ENCODE data around the gene SMIM22. TPM values are rescaled to one million over a fixed set of nuclear protein-coding genes. Genes with fewer than 3 reads are reported as not detected.

The SMIM22 gene
- 1 to 10 TPM in 1 of 9 donors, not detected in 8; 1.9 TPM for total RNA-seq
- not detected for polyA plus RNA-seq
- long read RNA-seq, donor 1, partial matches to known transcripts, result 146 of 146 reads
- long read RNA-seq, donor 1, other reads (novel, unspliced or antisense), result 0 of 146 reads
- long read RNA-seq, donor 2, partial matches to known transcripts, result 103 of 133 reads
- long read RNA-seq, donor 2, other reads (novel, unspliced or antisense), result 28 of 133 reads
- long read RNA-seq, donor 3, partial matches to known transcripts, result 22 of 35 reads
- long read RNA-seq, donor 3, other reads (novel, unspliced or antisense), result 13 of 35 reads
- long read RNA-seq, donor 4, result 0 reads
- long read RNA-seq, donor 5, result 0 reads
- long read RNA-seq, donor 6, result 0 reads
- long read RNA-seq, donor 7, partial matches to known transcripts, result 31 of 42 reads
- long read RNA-seq, donor 7, other reads (novel, unspliced or antisense), result 9 of 42 reads
- long read RNA-seq, donor 8, partial matches to known transcripts, result 104 of 174 reads
- long read RNA-seq, donor 8, other reads (novel, unspliced or antisense), result 70 of 174 reads
- long read RNA-seq, donor 9, result 0 reads
- long read RNA-seq, donor 10, partial matches to known transcripts, result 87 of 109 reads
- long read RNA-seq, donor 10, other reads (novel, unspliced or antisense), result 21 of 109 reads

GRCh38 chr16:4795181-4795827 lies at the start of gene SMIM22:
Gene SMIM22 (plus strand): TSS chr16:4795369. CDS start chr16:4795735, 366 bp downstream.
- intact Hi-C loops (cut with DNase I), result no loop called here
- Histone ChIP-seq H3K27me3 (no peaks in the 10 kb centered on the region), H3K27ac (no peak within 1 kb of the TSS), H3K4me1 (replicated peaks in 1 of 2) (peaks cover 4 to 5% of the 10 kb centered on the region in 2 donors), H3K9me3 (replicated peaks in 1 of 3) (no peaks in the 10 kb centered on the region), H3K36me3 (replicated peaks in 1 of 2) (peaks cover 0 to 33% of the 10 kb centered on the region in 2 donors), H3K4me3 (no peak within 1 kb of the TSS)
- TF ChIP-seq CTCF (IDR thresholded peaks at IDR 0.05) (no peak), POLR2A (IDR thresholded peaks at IDR 0.05) (no peak)
- DNase-seq, result no peak
- WGBS, 4 donors, result 70 to 75% (median 71%) methylated on average over 8 to 14 of the region's 14 CpGs

- 78 to 89% (median 88%) methylated on average over 7 to 8 of the region's 8 CpGs for WGBS, 4 donors
- Histone ChIP-seq H3K4me3 (no peak overlapping the region), H3K27ac (no peak overlapping the region), H3K9me3 (replicated peaks in 1 of 3) (no peaks in the 10 kb centered on the region), H3K4me1 (replicated peaks in 1 of 2) (peaks cover 0 to 7% of the 10 kb centered on the region in 2 donors), H3K36me3 (replicated peaks in 1 of 2) (peaks cover 0 to 12% of the 10 kb centered on the region in 2 donors), H3K27me3 (no peaks in the 10 kb centered on the region)
- DNase-seq, result no peak
- intact Hi-C loops (cut with DNase I), result no loop called here
- TF ChIP-seq CTCF (IDR thresholded peaks at IDR 0.05), result no peak
- TF ChIP-seq POLR2A (IDR thresholded peaks at IDR 0.05), result no peak
These were observed 49.0 kb upstream of the SMIM22 start for GRCh38 chr16:4746215-4746614.

- H3K4me1 ChIP-seq (replicated peaks in 1 of 2), result peaks cover 0 to 7% of the 10 kb centered on the region in 2 donors
- H3K36me3 ChIP-seq (replicated peaks in 1 of 2), result peaks cover 0 to 20% of the 10 kb centered on the region in 2 donors
- 57 to 80% (median 62%) methylated on average over 5 to 15 of the region's 15 CpGs for WGBS, 4 donors
- no peak for DNase-seq
- TF ChIP-seq POLR2A (IDR thresholded peaks at IDR 0.05) (no peak), CTCF (IDR thresholded peaks at IDR 0.05) (no peak)
- H3K27ac ChIP-seq, result no peak overlapping the region
- no peak overlapping the region for H3K4me3 ChIP-seq
- H3K27me3 ChIP-seq, result no peaks in the 10 kb centered on the region
- H3K9me3 ChIP-seq (replicated peaks in 1 of 3), result no peaks in the 10 kb centered on the region
- intact Hi-C loops (cut with DNase I), result no loop called here
These were observed 48.1 kb upstream of the SMIM22 start for GRCh38 chr16:4746991-4747574.
